ENCODE data around the gene TEAD1.

DNA sequence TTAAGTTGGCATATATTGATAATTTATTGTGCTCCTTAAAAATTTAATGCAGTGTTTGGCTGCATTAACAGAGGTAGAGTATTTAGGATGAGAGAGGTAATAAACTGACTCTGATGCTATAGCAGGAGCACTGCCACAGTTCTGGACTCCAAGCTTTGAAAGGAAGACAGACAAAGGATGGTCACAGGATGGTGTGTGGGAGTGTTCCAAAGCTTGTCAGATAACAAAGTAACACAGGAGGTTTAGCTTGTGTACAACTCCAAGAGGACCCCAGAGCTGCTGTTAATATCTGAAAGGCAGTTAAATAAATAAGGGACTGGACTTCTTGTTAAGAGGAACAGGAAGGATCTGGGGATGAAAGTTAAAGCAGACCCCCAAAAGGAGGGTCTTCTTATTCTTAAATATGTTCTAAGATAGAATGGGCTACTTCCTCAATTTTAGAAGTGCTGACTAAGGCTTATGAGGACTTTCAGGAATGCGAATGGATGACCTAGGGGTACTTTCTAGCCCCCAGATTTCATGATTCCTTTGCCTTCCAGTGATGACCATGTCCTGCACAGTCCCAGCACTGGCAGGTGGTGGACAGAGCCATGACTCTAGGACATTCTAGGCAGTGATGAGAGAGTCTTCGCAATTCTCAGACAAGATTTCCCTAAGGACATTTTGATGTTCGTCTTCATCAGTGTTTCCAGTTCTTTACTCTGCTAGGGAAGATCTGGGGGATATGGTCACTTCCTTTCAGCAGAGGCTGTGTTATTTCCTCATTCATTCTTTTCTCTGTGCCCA lies 185.8 kb downstream of the TEAD1 start:
- TF ChIP-seq POLR2A (IDR thresholded peaks at IDR 0.05) (no peak), POLR2AphosphoS5 (IDR thresholded peaks at IDR 0.05) (no peak)

Data from gastroesophageal sphincter (tissue), 2 donors.